ENCODE data around the gene SASH3.

The SASH3 gene

DNA sequence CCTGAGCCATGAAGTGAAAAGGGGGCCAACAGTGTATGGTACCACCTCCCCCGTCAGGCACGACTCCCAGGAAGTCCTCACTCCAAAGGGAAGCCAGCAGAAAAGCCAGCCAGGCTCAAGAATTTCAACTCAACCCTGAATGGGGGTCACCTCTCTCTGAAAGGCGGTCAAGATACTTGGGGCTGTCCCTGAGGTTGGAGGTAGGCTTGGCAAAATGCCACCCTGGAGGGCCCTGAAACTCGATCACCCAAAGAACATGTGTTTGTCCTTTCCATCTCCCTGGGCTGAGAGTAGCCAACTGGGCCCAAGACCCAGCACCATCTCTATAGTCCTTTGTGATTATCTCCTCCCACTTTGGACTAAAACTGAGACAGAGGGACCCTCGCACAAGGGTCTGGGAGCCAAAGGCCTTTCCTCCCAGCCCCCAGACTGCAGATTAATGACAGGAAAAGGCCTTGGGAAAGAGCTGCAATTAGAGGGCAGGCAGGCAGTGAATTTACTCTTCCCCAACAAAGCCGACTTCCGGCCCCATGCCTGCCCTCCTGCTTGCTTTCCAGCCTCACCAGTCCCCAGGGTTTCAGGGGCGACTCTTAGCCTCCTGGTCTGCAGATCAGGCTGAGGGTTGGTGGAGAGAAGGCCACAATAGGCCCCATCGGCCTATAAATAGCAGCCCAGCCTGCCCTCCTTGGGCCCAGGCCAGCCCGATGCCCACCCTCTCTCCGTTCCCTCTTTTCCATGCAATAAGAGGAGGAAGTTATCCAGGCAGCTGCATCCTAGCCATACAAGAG lies 5.6 kb downstream of the SASH3 start:
- no peak for DNase-seq

DNA sequence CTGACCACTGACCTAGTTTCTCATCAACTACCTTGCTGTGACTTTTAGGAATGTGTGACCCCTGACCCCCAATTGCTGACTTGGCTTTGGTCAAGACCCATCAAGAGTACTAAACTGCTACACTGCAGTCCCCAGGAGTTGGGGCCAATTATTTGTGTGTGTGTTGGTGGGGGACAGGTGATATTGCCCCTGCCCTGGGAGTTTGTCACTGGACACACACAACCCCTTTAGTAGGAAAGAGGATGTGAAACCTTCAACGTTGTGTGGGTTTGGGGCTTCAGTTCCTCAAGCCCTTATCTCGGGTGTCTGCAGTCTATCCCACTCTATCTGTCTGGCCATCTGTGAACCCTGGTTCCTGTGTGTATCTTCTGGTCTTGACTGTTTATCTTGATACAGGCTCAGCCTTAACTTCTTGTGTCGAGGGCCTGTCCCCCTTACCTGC lies 6.5 kb downstream of the SASH3 start:
- DNase-seq = no peak

DNA sequence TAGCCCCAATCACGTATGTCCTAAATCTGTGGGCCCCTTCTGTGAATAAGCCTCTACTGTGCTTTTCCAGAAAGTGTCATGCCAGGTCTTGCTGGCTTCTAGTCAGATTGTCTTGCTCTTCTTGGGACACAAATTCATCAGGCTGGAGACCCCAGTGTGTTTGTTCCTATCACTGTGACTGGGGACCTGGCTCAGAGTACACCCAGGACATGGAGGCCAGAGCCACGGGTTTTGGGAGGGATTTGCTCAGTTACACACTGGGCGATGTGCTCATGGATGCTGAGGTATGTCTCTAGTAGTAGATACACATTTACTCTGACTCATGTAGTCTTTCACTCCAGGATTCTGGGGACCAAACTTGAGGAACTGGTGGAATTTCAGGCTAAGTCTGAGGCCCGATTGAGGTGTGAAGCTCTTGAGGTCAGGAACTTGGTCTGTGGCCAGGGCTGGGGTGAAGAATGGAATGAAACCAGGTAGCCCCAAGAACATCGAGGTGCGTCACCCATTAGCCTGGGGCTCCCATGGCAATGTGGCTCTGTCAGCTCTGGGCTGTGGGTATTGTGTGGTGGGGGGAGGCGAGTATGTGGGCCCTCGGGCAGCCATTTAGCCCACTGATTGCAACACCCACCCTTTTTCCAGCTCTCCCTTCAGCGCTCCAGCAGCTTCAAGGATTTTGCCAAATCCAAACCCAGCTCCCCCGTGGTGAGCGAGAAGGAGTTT lies 7.7 kb downstream of the SASH3 start:
- DNase-seq = no peak

DNA sequence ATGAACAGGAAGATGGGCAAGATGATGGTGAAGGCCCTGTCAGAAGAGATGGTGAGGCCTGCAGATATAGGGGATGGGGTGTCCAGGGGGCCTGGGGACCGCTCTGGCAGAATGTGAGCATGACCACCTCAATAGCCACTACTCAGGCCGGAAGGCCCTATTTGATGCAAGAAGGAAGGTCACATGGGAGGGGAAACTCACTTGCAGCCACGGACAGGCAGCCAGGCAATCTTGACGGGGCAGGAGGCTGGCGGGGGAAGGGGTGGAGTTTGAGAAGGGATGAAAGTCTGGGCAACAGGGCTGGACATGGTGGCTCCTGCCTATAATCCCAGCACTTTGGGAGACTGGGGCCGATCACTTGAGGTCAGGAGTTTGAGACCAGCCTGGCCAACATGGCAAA lies 8.8 kb downstream of the SASH3 start:
- DNase-seq = no peak

DNA sequence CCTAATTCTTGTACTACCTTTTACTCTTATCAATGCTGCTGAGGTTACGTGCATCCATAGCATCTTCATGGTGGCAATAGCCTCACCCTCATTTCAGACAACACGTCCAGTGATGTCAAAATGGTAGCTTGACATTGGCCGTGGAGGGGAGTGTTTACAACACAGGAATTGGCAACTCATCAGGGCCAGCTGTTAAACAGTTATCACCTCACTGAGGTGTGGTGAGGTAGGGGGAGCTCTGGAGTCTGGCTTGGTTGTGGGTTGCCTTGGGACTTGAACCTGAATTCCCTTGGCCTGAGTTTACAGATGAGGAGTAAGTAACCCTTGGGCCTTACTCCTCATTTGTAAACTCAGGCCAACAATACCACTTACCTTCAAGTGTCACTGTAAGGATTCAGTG lies 10.4 kb downstream of the SASH3 start:
- DNase-seq = no peak

DNA sequence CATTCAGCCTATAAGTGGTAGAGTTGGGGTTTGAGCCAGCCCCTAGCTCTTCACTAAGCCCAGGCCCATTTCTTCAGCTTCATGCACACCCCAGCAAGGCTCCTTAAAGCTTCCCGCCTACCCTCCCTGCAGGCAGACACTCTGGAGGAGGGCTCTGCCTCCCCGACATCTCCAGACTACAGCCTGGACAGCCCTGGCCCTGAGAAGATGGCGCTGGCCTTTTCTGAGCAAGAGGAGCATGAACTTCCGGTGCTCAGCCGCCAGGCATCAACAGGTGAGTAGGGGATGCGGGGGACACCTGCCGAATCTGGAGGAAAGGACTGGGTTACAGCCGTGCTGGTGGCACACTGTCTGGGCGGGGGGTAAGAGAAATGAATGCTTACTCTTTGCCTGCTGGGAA lies 11.1 kb downstream of the SASH3 start:
- DNase-seq = no peak

DNA sequence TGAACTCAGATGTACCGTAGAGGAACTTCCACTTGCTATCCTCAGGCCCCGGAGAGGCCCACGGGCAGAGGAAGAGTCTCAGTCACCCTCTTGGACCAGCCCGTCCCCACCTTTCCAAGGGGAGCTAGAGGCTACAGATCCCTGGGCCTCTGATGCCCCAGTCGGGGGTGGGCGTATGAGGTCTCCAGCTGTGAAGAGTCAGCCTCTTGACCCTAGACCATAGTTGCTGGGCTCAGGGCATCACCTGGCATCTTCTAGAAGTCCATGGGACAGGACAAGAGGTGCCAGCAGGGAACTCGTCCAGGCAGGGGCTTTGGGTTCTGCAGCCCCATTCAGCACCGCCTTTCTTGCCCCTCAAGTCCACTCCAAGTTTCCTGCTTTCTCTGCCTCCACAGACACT lies 11.6 kb downstream of the SASH3 start:
- DNase-seq = no peak

DNA sequence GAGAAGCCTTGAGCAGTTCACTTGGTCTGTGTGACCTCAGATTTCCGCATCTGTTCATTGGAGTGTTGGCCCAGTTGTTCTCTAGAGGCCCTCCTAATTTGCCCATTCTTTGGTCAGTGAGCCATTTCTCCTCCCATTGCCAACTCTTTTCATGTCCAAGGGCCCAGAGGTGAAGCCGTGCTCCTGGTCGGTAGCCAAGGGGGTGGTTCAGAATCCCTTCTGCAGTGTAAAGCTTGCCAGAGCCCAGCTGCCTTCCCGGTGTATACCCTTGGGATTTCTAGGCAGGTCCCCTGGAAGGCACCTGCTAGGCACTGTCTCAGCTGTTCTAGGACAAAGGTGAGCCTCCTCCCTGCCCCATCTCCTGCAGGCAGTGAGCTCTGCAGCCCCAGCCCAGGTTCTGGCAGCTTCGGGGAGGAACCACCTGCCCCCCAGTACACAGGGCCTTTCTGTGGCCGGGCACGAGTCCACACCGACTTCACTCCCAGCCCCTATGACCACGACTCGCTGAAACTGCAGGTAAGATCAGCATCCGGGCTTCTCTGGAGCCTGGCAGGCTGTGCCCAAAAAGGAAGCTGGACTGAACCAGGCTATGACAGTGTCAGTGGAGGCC lies 12.3 kb downstream of the SASH3 start:
- DNase-seq = no peak

DNA sequence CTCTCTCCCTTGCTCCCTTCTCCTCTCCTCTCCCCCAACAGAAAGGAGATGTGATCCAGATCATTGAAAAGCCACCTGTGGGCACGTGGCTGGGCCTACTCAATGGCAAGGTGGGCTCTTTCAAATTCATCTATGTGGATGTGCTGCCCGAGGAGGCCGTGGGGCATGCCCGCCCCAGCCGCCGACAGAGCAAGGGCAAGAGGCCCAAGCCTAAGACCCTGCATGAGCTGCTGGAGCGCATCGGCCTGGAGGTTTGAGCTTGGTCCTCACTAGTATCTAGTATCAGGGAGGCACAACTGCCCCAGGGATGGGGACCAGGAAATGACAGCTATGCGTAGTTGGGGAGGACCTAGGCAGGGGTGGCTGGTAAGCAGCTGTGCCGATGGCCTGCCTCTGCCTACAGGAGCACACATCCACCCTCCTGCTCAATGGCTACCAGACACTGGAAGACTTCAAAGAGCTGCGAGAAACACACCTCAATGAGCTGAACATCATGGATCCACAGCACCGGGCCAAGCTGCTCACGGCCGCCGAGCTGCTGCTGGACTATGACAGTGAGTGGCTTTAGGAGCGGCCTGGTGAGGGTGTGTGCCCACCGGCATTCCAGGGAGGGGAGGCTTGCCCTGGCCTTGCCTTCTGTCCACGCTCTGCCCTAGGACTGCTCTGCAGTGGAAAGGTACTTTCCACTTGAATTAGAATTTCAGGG lies 13.0 kb downstream of the SASH3 start:
- DNase-seq = no peak

DNA sequence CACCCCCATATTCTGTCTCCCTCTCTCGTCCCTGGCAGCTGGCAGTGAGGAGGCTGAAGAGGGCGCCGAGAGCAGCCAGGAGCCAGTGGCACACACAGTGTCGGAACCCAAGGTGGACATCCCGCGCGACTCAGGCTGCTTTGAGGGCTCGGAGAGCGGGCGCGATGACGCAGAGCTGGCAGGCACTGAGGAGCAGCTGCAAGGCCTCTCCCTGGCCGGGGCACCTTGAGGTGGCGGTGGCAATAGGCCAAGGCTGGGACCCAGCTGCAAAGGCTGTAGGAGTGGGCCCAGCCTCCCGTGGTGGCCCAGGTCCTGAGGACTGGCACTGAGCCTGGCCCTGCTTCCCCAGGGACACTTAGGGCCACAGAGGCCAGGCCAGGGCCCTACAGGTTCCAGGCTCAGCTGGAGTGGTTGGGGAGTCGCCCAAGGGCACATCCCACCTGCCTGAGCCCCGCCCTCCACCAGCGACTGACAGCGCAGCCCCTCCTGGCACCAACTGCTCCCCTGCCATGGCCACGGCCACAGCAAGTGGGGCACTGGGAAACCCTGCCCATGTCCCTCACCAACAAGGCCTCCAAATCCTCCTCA lies 13.9 kb downstream of the SASH3 start:
- DNase-seq = no peak

DNA sequence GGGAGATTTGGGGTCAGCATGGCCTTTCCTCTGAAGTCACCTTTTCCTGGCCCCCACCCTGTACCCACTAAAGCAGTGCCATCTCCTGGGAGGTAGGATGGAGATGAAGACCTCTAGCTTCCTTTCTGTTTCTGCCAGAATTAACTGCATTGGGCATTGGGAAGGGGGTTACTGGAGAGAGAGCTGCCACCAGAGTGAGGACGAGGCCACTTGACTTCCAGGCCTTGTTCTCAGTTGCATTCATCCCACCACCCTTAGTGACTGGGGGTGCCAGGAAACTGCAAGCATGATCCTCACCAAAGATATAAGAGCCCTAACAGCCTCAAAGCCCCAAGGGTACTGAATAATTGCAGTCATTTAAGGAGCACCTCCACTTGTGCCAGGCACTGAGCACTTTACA lies 15.8 kb downstream of the SASH3 start:
- DNase-seq = no peak

DNA sequence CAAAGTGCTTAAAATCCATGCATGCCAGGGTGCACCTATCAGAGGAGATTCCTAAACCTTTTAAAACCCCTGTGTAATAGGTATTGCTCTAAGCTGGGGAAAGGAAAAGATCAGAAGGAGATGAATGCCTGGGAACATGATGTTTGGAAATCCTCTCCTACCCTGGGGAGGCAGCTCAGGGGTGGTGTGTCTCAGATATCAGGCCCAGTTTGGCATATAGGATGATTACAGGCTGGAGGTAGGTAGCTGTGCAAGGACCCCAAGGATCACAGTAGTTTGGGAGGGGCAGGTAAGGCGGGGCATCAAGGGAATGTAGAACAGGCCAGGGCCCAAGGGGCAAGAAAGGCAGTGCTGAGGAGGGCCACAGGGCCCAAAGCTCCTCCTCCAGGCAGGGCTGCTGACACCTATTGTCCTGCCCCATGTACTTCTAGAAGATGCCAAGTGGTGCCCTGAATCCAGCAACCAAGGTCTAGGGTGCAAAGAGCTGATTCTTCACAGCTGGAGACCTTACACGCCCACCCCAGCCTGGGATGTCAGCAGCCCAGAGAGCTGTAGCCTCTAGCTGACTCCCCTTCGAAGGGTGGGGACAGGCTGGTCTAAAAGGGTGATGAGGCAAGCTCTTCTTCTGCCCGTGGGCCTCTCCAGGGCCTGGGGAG lies 17.6 kb downstream of the SASH3 start:
- DNase-seq = no peak

DNA sequence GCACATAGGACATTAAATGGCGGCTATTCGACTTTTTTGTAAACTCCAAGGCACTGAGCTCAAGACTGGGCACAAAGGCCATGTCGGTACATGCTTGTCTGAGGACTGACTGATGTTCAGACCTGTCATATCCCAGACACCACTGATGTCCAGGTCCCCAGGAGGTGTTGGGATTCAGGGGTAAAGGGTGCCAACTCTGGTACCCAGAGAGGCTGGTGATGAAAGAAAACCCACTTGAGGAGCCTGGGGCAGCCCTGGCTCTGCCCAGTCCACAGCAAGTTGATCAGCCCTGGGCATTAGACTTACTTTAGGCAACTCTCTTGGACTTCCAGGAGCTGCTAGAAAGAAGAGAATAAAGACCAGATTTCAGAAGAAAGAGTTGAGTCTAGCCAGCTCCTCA lies 18.7 kb downstream of the SASH3 start:
- DNase-seq = no peak

DNA sequence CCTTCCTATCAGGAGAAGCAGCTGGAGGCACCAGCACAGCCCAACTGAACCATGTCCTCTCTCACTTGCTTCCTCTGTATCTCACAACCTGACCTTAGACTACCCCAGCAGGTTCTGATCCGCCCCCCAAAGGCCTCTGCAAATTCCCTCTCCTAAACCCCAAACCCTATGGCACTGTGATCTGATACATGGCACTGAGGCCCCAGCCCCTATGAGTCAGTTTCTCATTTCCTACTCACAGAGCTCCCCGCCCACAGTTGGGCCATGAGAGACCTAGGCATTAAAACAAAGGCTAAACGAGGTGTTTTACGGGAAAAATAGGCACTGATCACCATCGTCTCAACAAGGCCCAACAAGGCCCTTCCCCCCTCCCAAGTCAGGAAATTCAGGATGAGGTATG lies 19.1 kb downstream of the SASH3 start:
- DNase-seq = no peak

DNA sequence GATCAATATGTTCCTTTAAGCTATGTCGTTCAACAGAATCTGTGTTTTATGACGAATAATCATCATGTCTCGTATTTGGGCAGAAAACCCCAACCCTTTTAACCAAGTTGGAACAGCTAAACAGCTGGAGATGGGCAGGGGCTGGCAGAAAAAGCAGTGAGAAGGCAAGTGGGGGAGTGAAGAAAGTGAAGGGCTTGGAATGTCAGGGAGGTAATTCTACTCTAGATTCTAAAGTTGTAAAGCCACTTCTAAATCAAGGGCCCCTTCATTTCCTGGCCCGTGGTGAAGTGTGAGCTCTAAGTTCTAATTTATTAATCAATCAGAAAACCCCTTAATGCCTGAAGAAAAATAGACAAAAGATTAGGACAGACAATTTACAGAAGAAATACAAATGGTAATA lies 20.4 kb downstream of the SASH3 start:
- no peak for DNase-seq

DNA sequence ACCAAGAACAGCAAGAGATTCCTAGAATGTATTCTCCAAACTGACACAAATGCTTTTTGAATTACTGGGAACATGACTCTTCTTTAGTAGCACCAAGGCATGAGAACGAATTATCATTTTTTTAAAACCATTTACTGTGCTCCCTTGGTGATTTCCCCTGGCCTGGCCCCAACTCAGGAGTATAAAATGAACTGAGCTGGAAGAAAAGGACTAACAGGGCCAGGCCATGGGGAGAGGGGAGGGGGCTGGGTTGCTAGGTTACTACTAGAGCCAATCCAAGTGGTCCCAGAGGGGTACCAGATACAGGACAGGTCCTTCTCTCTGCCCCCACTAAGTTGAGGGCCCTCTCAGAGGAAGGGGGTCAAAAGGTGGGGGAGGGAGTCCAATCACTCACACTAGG lies 23.1 kb downstream of the SASH3 start:
- DNase-seq = no peak

DNA sequence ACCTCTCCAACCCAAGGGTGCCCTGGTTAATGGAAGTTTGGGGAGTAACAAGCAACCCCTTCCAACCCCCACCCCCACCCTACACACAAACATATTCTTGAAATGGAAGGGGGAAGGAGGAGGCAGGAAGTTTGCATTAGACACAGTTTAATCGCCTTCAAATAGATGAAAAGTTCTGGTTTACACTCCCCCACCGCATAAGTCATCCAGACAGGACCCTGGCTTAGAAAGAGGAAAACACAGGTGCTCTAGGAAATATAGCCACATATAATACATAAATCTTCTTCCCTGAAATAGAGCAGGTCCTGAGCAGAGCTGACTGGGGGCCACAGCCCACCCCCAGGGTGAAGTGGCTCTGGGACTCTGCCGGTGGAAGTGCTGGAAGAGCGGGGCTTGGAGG lies 25.1 kb downstream of the SASH3 start:
- no peak for DNase-seq

DNA sequence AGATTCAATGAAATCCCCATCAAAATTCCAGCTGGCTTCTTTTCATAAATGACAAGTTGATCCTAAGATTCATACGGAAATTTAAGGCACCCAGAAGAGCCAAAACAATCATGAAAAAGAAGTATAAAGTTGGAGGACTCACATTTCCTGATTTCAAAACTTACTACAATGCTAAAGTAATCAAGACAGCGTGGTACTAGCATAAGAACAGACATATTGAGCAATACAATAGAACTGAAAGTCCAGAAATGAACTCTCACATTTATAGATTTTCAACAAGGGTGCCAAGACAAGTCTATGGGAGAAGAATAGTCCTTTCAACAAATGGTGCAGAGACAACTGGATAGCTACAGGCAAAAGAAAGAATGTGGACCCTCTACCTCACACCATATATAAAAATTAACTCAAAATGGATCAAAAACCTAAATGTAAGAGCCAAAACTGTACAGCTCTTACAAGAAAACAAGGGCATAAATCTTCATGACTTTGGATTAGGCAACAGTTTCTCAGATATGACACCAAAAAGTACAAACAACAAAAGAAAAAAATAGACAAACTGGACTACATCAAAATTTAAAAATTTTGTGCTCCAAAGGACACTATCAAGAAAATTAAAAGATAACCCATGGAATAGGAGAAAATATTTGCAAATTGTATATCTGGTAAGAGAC lies 28.5 kb downstream of the SASH3 start:
- no peak for DNase-seq

DNA sequence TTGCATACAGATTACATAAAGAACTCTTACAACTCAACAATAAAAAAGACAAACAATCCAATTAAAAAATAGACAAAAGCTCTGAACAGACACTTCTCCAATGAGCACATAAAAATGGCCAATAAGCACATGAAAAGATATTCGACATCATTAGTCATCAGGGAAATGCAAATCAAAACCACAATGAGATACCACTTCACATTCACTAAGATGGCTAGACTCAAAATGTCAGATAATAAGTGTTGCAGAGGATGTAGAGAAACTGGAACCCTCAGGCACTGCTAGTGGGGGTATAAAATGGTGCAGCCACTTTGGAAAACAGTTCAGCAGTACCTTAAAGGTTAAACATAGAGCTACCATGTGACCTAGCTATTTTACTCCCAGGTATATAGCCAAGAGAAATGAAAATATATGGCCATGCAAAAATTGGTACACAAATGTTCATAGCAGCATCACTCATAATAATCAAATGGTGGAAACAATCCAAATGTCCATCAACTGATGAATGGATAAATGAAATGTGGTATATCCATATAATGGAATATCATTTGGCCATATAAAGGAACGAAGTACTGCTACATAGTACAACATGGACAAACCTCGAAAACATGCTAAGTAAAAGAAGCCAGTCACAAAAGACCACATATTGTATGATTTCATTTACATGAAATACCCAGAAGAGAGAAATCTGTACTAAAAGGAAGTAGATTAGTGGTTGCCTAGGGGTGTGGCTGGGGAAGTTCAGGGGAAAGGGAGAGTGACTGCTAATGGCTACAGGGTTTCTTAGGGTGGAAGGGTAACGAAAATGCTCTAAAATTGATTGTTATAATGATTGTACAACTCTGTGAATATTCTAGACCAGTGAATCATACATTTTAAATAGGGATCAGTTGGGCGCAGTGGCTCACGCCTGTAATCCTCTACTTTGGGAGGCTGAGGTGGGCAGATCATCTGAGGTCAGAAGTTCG lies 29.4 kb downstream of the SASH3 start:
- DNase-seq = no peak

DNA sequence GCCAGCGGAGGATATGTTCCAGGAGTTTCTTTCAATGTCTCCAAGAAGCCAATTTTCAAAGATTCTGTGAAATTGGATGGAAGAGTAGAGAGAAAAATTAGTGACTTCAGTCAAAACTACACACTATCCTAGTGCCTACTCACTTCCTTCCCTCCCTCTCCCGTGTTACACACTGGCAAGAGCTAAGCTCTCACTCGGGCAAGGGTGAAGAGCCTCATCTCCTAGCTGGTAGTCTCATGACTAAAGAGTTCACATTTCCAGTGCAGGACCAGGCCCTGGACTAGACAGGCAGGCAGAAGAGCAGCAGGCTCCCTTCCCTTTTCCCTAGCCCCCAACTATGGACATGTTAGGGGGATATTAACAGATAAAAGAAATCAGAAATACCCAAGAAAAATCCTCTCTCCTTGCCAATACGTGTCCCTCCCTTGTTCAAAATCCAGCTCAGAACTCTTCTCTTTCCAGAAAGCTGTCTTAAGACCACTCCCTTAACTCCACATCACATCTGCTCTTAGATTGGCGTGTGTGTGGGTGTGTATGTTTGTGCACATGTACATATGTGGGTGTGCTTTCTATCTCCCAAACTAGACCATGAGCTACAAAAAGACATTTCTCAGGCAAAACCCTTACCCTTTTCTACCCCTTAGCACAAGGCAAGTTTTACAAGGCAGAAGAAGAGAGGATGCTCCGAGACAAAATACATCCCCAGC lies 34.1 kb downstream of the SASH3 start:
- DNase-seq = no peak

All from NCI-H748 treated with DMSO at 0.1 percent for 48 hours (cell line).